Measurements from ENCODE around the gene TSPOAP1. TPM values are rescaled to one million over a fixed set of nuclear protein-coding genes. Genes with fewer than 3 reads are reported as not detected.

TSPOAP1 gene
- total and polyA plus RNA-seq, 2 of the 4 experiments (the other 2 are of a cell fraction) = 0.90 to 1.6 TPM

- no peak for TF ChIP-seq SMC3 (IDR thresholded peaks at IDR 0.05; ENCODE audit: low read depth, low read length)
- TF ChIP-seq MAFK (IDR thresholded peaks at IDR 0.05; ENCODE audit: low read depth, low read length) = no peak
Observed at GRCh38 chr17:58254803-58255202, 73.8 kb downstream of the TSPOAP1 start (continued).

GRCh38 chr17:58253082-58253481, 75.5 kb downstream of the TSPOAP1 start:
- Histone ChIP-seq H3K9ac (ENCODE audit: low read depth, low read length) (no peak overlapping the region), H3K27me3 (ENCODE audit: control insufficient read depth, insufficient read depth, low read length) (peaks cover 33% of the 10 kb centered on the region), H2BK20ac (ENCODE audit: low read depth, low read length) (no peak overlapping the region), H3K4me2 (ENCODE audit: low read depth, low read length) (no peak overlapping the region), H2BK120ac (ENCODE audit: low read depth, low read length) (no peak overlapping the region), H3K9me1 (ENCODE audit: insufficient read depth, low read length) (no peaks in the 10 kb centered on the region), H2BK5ac (ENCODE audit: low read depth, low read length, poor library complexity, severe bottlenecking) (no peak overlapping the region), H2AK9ac (replicated peaks; ENCODE audit: low read depth, low read length, poor library complexity) (no peak overlapping the region), H2BK15ac (ENCODE audit: low read depth, low read length) (no peak overlapping the region), H3K27ac (ENCODE audit: insufficient read depth, low read length) (no peak overlapping the region), H2AK5ac (ENCODE audit: low read depth, low read length) (no peak overlapping the region), H2AFZ (replicated peaks; ENCODE audit: low read length, poor library complexity) (no peak overlapping the region), H4K5ac (ENCODE audit: low read depth, low read length) (no peak overlapping the region), H3K18ac (ENCODE audit: low read depth, low read length) (no peak overlapping the region), H4K8ac (ENCODE audit: low read depth in 2 of 2, low read length in 2 of 2) (no peak overlapping the region), H3K4me1 (ENCODE audit: control insufficient read depth, insufficient read depth, low read length) (no peaks in the 10 kb centered on the region), H3K56ac (ENCODE audit: extremely low read depth, insufficient read depth, low read length) (no peak overlapping the region), H3K4ac (ENCODE audit: low read depth, low read length) (no peak overlapping the region), H3K23ac (ENCODE audit: low read depth, low read length) (no peak overlapping the region), H3K4me3 (ENCODE audit: insufficient read depth, low read depth, low read length) (no peak overlapping the region), H3K36me3 (ENCODE audit: control insufficient read depth, insufficient read depth, low read length) (no peaks in the 10 kb centered on the region), H4K91ac (ENCODE audit: insufficient read depth, low read depth, low read length) (no peak overlapping the region), H3K79me1 (ENCODE audit: low read depth in 1 of 2, low read length in 2 of 2) (no peaks in the 10 kb centered on the region), H3K14ac (replicated peaks; ENCODE audit: low read depth, low read length) (no peak overlapping the region), H3K9me3 (ENCODE audit: control insufficient read depth, insufficient read depth, low read length) (no peaks in the 10 kb centered on the region), H4K20me1 (ENCODE audit: insufficient read depth, low read length) (no peaks in the 10 kb centered on the region)
- BruUV-seq (replicated peaks) = no TSS peak
- ChIA-PET POLR2A (ENCODE audit: unreplicated experiment) (no interaction called here), CTCF (no interaction called here)
- DNase-seq (no peak), ATAC-seq (ENCODE audit: low read depth) (no peak)
- in situ Hi-C loops (cut with MboI; ENCODE audit: low sequenced_read_pairs) = no loop called here
- WGBS, 2 experiments (ENCODE audit: extremely low coverage in 2 of 2, insufficient read length in 1 of 2) = 100% methylated on average over 1 of the region's 3 CpGs; no CpG with 5 or more reads in 1 of the 2 experiments
- TF ChIP-seq MAZ (IDR thresholded peaks at IDR 0.05; ENCODE audit: borderline replicate concordance, low read depth, low read length) = no peak
- no peak for TF ChIP-seq FOS (IDR thresholded peaks at IDR 0.05; ENCODE audit: low read depth, low read length)
- no peak for TF ChIP-seq RCOR1 (IDR thresholded peaks at IDR 0.05; ENCODE audit: insufficient replicate concordance, low read length)
- TF ChIP-seq MAFK (IDR thresholded peaks at IDR 0.05; ENCODE audit: low read depth, low read length) = no peak
- TF ChIP-seq POLR2A (IDR thresholded peaks at IDR 0.05; ENCODE audit: low read depth, low read length) = no peak
- no peak for TF ChIP-seq BHLHE40 (IDR thresholded peaks at IDR 0.05; ENCODE audit: low read depth, low read length)
- TF ChIP-seq SMC3 (IDR thresholded peaks at IDR 0.05; ENCODE audit: low read depth, low read length) = no peak
- no peak for TF ChIP-seq RAD21 (IDR thresholded peaks at IDR 0.05; ENCODE audit: low read length)
- TF ChIP-seq NFE2L2 (IDR thresholded peaks at IDR 0.05; ENCODE audit: low read depth, low read length) = no peak
- no peak for TF ChIP-seq MXI1 (IDR thresholded peaks at IDR 0.05; ENCODE audit: borderline replicate concordance, low read depth, low read length)
- no peak for TF ChIP-seq RFX5 (IDR thresholded peaks at IDR 0.05; ENCODE audit: low read depth, low read length)
- TF ChIP-seq CTCF (conservative IDR thresholded peaks at IDR 0.05; ENCODE audit: low read depth, low read length) = no peak
- no peak for TF ChIP-seq CHD1 (IDR thresholded peaks at IDR 0.05; ENCODE audit: low read depth, low read length)
- no peak for TF ChIP-seq CEBPB (IDR thresholded peaks at IDR 0.05; ENCODE audit: low read depth, low read length)
- TF ChIP-seq USF2 (IDR thresholded peaks at IDR 0.05; ENCODE audit: low read depth, low read length) = no peak
- intact Hi-C loops (cut with micrococcal nuclease) = no loop called here
- dilution Hi-C loops (cut with HindIII; ENCODE audit: low sequenced_read_pairs, unreplicated experiment) = no loop called here

Measured in IMR-90 (cell line).